Lung (tissue), 12 donors: Measurements from ENCODE around the gene MDN1. TPM values are rescaled to one million over a fixed set of nuclear protein-coding genes. Genes with fewer than 3 reads are reported as not detected.
"Not testable (repeated sequence)": the region's sequence is repeated elsewhere in the genome, so short reads cannot be mapped to it uniquely, and the experiment has no call there.

ENCODE experiments used
- ATAC-seq: fragments of 200-7000 bp; cut with Tn5 transposase; one replicate; pipeline ENCODE4 v1.9.1; 2020; ENCODE audit warnings: moderate number of reproducible peaks; ENCODE audit not compliant: insufficient read depth, low FRiP score
- DNase-seq, 3 donors: peaks; one replicate each; pipeline ENCODE4 v3.0.0-alpha.2; 2013 to 2017
- H3K27ac ChIP-seq, 2 donors: one replicate each; pipeline ENCODE4 v1.5.1; 2013; ENCODE audit warnings: mild to moderate bottlenecking in 2 of 2, moderate library complexity in 2 of 2, control low read depth in 1 of 2, inconsistent platforms in 1 of 2, low read depth in 1 of 2, low read length in 1 of 2
- H3K27me3 ChIP-seq, 3 donors: one replicate each; pipeline ENCODE4 v1.5.1; 2013; ENCODE audit warnings: low read length in 2 of 3; ENCODE audit not compliant: control insufficient read depth in 3 of 3, insufficient read depth in 3 of 3
- H3K36me3 ChIP-seq, 4 donors: one replicate each; pipeline ENCODE4 v1.5.1; 2013; ENCODE audit warnings: low read length in 4 of 4, mild to moderate bottlenecking in 1 of 4, moderate library complexity in 1 of 4; ENCODE audit not compliant: control insufficient read depth in 4 of 4, insufficient read depth in 4 of 4
- H3K4me1 ChIP-seq, 5 donors: one replicate each; pipeline ENCODE4 v1.5.1; 2013; ENCODE audit warnings: low read length in 5 of 5, mild to moderate bottlenecking in 2 of 5, moderate library complexity in 1 of 5; ENCODE audit not compliant: control insufficient read depth in 5 of 5, insufficient read depth in 5 of 5
- H3K4me3 ChIP-seq: one replicate; pipeline ENCODE4 v1.5.1; 2013; ENCODE audit warnings: mild to moderate bottlenecking, control low read depth, moderate library complexity
- H3K9ac ChIP-seq, 2 donors: one replicate each; pipeline ENCODE4 v1.5.1; 2013; ENCODE audit warnings: low read length in 2 of 2, control low read depth in 1 of 2; ENCODE audit not compliant: insufficient read depth in 1 of 2
- H3K9me3 ChIP-seq, 4 donors: one replicate each; pipeline ENCODE4 v1.5.1; 2013; ENCODE audit warnings: low read length in 3 of 4, mild to moderate bottlenecking in 1 of 4, moderate library complexity in 1 of 4; ENCODE audit not compliant: control insufficient read depth in 4 of 4, insufficient read depth in 3 of 4
- CTCF ChIP-seq: IDR thresholded peaks from 2 replicates; pipeline ENCODE4 v1.5.1; 2012; ENCODE audit warnings: mild to moderate bottlenecking; ENCODE audit errors: control extremely low read depth, extremely low read depth
- WGBS, 2 donors: extraction: QIAGEN DNeasy Blood & Tissue Kit; methylation state at CpG; one replicate each; pipeline ENCODE4 v1.1.7; 2013; 5-methylcytosine and 5-hydroxymethylcytosine counted together
- polyA plus RNA-seq, 2 donors: library from polyadenylated mRNA; stranded (reverse); fragments of 200-250 nt; gene quantifications; one replicate each; pipeline ENCODE4 v1.2.1, GENCODE V29; 2013
- total RNA-seq, 2 donors: library from RNA; depleted of rRNA in 1 of 2; stranded (reverse); fragments of >200 nt in 1 of 2; gene quantifications; one replicate each; pipeline ENCODE4 v1.2.1, GENCODE V29; 2014 to 2021
- donor health status: control.
- donor health status: control.
- donor health status: Bipolar disorder and iron deficiency.
- donor health status: healthy.
- donor health status: DM: yes; HTN: yes; CAD: no.

MDN1 gene
- total and polyA plus RNA-seq, 4 donors, result 7.6 to 33.8 (median 31.7) TPM

- ATAC-seq (no peak), DNase-seq (no peak)
- H3K9ac ChIP-seq, result no peak overlapping the region
- WGBS, 2 donors, result 84 to 92% methylated on average over 5 of the region's 5 CpGs
- peaks cover 0 to 5% (median 0%) of the 10 kb centered on the region in 4 donors for H3K9me3 ChIP-seq
- TF ChIP-seq CTCF, result no peak
- no peak overlapping the region for H3K27ac ChIP-seq
- H3K27me3 ChIP-seq, result no peaks in the 10 kb centered on the region
- H3K4me3 ChIP-seq, result no peak overlapping the region
- H3K4me1 ChIP-seq, result no peaks in the 10 kb centered on the region
- peaks cover 19 to 42% (median 37%) of the 10 kb centered on the region in 4 donors for H3K36me3 ChIP-seq
These were observed 42.7 kb upstream of the MDN1 start for GRCh38 chr6:89862273-89862672.

DNA sequence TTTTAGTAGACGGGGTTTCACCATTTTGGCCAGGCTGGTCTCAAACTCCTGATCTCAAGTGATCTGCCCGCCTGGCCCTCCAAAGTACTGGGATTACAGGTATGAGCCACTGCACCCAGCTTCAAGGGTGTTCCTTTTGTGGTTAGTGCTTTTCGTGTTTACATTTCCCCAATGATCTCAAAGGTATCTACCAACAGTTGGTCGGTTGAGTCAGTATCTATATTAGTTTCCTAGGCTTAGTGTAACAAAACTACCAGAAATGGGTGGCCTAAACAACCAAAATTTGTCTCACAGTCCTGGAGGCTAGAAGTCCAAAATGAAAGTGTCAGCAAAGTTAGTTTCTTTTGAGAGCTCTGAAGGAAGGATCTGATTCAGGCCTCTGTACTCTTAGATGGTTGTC lies 40.1 kb upstream of the MDN1 start:
- Histone ChIP-seq H3K36me3 (peaks cover 21 to 35% (median 33%) of the 10 kb centered on the region in 4 donors), H3K4me3 (no peak overlapping the region), H3K27ac (no peak overlapping the region), H3K27me3 (no peaks in the 10 kb centered on the region), H3K9ac (no peak overlapping the region), H3K4me1 (no peaks in the 10 kb centered on the region), H3K9me3 (peaks cover 0 to 3% (median 0%) of the 10 kb centered on the region in 4 donors)
- no peak for TF ChIP-seq CTCF
- DNase-seq (no peak), ATAC-seq (no peak)
- WGBS, 2 donors, result 93 to 94% methylated on average over 4 of the region's 4 CpGs

- no peak overlapping the region for H3K9ac ChIP-seq
- no peaks in the 10 kb centered on the region for H3K27me3 ChIP-seq
- DNase-seq (no peak), ATAC-seq (no peak)
- 68 to 93% methylated on average over 1 of the region's 1 CpG for WGBS, 2 donors
- no peak for TF ChIP-seq CTCF
- H3K4me1 ChIP-seq, result no peaks in the 10 kb centered on the region
- H3K4me3 ChIP-seq, result no peak overlapping the region
- H3K36me3 ChIP-seq, result peaks cover 21 to 35% (median 29%) of the 10 kb centered on the region in 4 donors
- no peak overlapping the region for H3K27ac ChIP-seq
- no peaks in the 10 kb centered on the region for H3K9me3 ChIP-seq
These were observed 38.4 kb upstream of the MDN1 start for GRCh38 chr6:89858041-89858440.

DNA sequence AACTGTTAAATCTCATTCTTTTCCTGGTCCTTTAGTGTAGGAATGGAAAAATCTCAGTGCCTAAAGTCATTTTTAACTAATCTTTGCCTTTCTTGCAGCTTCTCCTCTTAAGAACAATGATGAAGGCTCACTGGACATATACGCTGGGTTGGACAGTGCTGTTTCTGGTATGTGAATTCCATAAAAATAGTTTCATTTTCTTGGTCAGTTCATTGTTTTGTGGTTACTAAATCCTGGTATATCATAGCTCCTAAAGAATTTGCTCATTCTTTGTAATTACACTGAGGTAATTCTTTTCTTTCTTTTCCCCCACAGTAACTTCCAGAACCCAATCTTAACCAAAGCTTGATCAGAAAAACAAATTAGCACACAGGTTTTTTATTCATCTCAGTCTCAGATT lies 33.5 kb upstream of the MDN1 start:
- Histone ChIP-seq H3K36me3 (peaks cover 6 to 22% (median 18%) of the 10 kb centered on the region in 4 donors), H3K9me3 (no peaks in the 10 kb centered on the region), H3K9ac (no peak overlapping the region), H3K4me1 (no peaks in the 10 kb centered on the region), H3K27me3 (no peaks in the 10 kb centered on the region), H3K4me3 (no peak overlapping the region), H3K27ac (no peak overlapping the region)
- no peak for ATAC-seq
- TF ChIP-seq CTCF, result no peak
- no peak for DNase-seq
- 93 to 98% methylated on average over 1 of the region's 1 CpG for WGBS, 2 donors

DNA sequence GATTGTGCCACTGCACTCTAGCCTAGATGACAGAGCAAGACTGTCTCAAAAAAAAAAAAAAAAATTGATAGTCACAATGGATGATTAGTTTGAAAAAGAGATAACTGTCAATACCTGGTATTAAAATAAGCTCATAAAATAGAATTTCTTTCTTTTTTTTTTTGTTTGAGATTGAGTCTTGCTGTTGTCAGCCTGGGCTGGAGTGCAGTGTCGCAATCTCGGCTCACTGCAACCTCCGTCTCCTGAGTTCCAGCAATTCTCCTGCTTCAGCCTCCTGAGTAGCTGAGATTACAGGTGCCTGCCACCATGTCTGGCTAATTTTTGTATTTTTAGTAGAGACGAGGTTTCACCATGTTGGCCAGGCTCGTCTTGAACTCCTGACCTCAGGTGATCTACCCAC lies 27.9 kb upstream of the MDN1 start:
- H3K4me3 ChIP-seq, H3K27ac ChIP-seq, H3K9me3 ChIP-seq, H3K36me3 ChIP-seq, H3K4me1 ChIP-seq, DNase-seq, H3K27me3 ChIP-seq, H3K9ac ChIP-seq, ATAC-seq: not testable (repeated sequence)
- 87 to 93% methylated on average over 5 of the region's 5 CpGs for whole genome bisulfite sequencing, 2 donors
